IPS-18c (cell line): ENCODE measurements around the gene NME9.

Source experiments
- H3K4me3 ChIP-seq: 2 replicates; pipeline ENCODE4 v1.7.0; 2013; ENCODE audit warnings: low read depth, mild to moderate bottlenecking, low read length, moderate library complexity; ENCODE audit not compliant: insufficient read depth
- H3K9me3 ChIP-seq: one replicate; pipeline ENCODE4 v1.6.1; 2013; ENCODE audit warnings: mild to moderate bottlenecking, low read length, moderate library complexity; ENCODE audit not compliant: control insufficient read depth, insufficient read depth

The NME9 gene

DNA sequence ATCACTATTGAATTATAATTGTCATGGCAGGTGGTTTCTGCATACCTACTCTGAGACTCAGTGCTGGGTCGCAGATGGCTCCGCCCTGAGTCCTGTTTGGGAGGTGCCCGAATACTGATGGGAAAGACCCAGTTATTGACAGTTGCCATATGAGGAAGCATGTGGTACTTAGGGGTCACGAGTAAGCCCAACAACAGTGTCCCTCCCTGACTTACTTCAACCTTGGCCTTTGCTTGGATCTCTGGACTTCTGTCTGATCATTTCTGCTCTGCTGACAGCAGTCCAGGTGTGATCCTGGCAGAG, 35.6 kb upstream of the NME9 start:
- H3K9me3 ChIP-seq: no peaks in the 10 kb centered on the region
- no peak overlapping the region for H3K4me3 ChIP-seq

DNA sequence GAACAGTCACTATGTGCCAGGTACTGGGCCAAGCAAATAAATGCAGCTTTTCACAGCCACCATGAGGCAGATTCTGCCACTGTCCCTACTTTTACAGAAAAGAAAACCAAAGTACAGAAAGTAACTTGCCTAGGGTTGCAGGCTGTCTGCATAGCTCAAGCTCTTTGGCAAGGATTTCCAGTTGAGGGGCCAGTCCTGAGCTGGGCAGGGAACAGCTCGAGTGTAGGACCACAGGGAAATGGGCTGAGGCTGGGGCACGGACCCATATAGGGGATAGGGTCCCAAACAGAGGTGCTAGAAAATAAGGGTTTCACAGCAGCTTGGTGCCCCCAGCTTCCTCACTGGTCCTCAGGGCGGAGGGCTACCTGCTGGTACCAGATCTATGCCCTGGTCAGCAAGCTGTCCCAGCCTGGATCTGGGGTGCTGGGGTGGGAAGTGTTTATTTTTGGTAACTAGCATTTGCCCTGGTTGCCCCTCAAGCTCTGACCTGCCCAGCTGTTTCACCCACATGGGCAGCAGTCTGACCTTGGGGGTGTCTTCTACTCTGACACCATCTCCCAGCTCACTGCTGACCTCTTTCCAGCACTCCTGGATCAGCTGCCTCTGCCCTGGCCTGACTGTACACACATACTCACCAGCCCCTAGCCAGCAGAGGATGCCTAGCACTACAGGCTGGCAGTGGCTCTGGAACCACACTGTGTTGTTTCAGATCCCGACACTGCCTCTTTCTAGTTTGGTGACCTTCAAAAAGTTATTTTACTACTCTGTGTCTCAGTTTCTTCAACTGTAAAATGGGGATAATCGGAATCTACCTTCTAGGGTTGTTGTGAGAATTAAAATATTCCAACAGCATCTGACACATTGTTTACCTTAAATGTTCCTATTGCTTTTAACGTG, 35.0 kb upstream of the NME9 start:
- no peak overlapping the region for H3K4me3 ChIP-seq
- H3K9me3 ChIP-seq: no peaks in the 10 kb centered on the region

DNA sequence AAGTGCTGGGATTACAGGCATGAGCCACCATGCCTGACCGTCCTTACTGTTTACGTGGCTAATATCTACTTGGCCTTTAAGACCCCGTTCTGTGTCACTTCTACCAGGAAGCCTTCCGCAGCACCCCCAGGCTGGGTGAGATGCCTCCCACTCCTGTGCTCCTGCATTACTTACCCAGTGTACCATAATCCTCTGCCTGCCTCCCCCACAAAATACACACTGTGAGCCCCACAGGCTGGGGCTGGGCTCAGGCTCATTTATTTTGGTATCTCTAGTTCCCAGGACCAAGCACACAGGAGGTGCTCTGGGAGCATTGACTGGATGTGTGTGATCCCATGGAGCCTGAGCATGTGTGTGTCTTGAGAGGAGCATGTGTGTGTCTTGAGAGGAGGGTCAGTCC, 33.7 kb upstream of the NME9 start:
- Histone ChIP-seq H3K9me3 (no peaks in the 10 kb centered on the region), H3K4me3 (no peak overlapping the region)

DNA sequence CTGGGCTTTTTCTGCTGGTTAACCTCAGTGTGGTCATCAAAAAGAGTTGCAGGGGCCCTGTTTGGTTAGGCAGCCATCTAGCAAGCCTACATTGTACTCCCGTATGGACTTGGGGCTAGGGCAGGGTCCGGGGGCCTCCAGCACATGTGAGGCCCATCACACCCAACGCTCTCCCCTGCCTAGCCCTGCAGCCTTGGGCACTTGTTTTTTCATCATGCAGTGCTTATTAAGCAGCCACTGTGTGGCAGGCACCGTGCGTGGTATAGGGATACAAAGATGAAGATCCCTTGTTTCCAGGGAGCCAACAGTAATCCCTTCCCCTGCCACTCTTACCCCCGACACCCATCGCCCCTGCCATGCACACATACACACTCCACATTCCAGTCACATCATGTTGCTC, 32.9 kb upstream of the NME9 start:
- Histone ChIP-seq H3K9me3 (no peaks in the 10 kb centered on the region), H3K4me3 (no peak overlapping the region)

DNA sequence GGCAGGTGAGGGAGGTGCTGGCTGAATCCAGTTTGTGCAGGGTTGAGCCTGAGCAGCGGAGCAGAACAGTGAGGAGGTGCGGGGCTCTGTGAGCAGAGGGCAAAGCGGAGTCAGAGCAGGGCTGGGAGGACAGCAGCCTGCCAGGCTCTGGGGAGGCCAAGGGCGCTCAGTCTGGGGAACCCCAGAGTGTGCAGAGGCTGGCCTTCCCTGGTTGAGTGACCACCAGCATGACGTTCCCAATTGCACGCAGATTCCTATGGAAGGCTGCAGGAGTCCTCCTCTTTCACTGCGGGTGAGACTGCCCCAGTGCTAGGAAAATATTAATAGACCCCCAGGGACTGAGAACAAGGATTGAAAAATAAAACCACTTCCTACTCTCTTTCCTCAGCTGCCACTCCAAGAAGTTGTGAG, 31.9 kb upstream of the NME9 start:
- Histone ChIP-seq H3K9me3 (no peaks in the 10 kb centered on the region), H3K4me3 (no peak overlapping the region)

DNA sequence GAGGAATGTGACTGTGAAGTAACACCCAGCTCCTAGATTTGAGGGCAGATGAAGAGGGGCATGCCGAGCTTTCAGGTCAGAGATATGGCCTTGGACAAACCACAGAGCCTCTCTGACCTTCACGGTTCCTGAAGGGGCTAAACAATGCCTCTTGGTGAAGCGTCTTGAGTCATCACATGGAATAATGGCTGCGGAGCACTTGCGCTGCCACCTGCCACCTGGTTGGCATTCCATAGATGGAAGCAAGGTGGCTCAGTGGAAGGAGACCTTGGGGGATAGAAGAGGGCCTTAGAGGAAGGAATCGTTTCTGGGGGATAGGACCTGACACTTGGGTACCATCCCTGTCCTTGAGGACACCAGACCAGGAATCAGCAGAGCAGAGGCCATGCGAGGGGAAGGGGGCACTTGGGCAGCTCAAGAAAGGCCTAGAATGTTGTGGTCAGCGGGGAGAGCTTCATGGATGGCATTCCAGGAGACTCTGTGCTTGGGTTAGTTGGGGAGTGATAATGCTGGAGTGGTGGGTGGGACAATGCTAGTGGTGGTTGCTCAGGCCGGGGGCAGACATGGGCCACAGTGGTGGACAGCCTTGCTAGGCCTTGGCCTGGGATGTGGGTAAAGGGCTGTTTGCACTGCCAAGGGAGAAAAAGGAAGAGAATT, 31.3 kb upstream of the NME9 start:
- H3K9me3 ChIP-seq: no peaks in the 10 kb centered on the region
- H3K4me3 ChIP-seq: no peak overlapping the region

DNA sequence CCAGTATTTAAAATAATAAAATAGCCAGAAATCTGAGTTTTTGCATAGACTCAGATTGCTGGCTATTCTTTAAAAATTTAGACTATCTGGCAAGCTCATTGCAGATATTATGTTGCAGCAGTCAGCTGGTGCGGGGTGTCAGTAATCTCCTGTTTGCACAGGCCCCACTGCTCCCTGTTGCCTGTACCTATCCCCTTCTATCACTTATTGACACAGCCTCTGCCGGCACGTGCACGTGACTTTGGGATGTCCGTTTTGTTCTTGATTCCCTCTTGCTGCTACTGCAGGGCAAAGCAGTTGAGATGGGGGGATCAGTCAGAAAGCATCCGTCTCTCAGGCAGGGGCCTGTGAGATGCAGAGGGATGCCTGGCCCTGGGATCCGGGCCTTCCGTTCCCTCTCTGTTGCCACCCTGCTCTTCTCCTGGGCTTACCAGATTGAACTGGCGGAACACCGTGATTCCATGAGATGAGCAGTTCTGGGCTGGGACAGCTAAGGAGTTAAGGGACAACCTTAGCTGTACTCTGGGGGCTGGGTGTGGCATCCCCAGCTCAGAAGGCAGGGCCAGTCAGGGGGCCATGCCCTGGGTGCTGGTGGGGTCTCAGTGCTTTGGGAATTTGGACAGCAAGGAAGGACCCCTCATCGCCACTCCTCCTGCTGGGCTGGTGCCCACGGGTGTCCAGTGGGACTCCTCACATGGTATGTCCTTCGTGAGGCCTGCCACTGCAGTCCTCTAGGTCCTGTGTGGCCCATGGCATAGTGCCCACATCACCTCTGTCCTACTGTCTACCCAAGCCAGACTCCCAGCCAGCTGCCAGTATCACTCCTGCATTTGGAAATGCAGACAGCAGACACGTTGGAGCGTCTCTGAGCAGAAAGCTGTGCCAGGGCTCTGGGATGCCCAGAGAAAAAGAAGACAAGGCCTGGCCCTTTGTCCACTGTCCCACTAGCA, 30.5 kb upstream of the NME9 start:
- no peaks in the 10 kb centered on the region for H3K9me3 ChIP-seq
- no peak overlapping the region for H3K4me3 ChIP-seq

DNA sequence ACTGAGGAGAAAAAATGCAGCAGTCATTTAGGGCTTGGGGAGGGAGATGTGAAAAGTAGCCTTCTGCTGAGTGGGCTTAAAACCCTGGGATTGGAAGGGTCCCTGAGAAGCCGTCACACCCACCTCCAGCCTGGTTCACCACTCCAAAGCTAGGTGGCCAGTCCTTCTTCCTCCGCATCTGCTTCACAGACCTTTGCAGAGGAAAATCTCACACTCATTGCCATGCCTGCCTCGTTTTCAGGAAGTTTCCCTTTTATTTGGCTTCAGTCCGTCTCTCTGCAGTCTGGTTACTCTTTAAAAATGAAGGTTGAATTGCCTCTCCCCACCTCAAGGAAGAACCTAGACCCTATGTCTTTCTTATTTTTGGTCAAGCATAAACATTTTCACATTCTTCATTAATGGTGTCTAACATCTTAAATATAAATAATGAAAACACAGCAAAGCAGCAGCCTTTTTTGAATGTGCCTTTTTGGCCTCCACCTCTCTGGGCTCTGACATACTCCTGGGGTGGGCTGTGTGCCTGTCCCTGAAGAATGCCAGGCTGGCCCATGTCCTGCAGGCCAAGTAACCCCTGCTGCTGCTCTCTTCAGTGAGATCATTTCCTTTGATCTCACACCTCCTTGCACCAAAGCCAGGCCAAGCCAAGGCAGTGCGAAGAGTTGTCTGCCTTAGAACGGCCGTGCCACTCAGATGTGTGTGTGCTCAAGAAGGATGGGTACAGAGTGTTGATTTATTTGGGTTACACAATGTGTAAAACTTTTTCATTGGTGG, 29.7 kb upstream of the NME9 start:
- H3K4me3 ChIP-seq: no peak overlapping the region

DNA sequence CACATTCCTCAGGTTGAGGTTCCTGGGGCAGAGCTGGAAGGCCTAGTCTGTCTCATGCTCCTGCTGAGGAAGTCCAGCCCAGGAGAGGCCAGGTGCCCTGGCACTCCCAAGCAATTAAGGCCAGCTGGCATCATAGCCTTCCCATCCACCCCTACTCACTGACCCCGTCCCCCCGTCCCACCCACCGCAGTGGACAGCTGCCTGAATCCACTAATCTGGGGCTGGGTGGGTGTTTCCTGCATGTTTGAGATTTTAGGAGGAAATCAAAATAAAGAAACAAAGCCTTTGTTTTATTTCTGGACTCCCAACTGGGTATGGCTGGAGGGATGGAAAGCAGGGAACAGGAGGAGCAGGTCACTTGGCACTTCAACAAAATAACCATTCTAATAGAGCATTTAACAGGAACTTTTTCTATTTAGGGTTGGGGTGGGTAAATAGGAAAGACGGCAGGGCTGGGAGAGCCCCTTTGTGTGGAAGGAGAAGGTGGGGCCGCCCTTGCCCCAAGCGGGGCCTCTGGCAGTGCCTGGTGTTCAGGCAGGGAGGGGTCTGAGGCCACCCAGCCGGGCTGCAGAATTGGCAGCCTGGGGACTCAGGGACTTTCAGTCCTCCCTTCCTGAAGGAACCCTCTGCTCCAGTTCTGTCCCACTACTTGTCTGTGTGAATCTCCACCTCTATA, 27.2 kb upstream of the NME9 start:
- H3K9me3 ChIP-seq: no peaks in the 10 kb centered on the region
- no peak overlapping the region; the same call in 1 of the 2 replicates for H3K4me3 ChIP-seq

More for the DNA sequence above, 29.7 kb upstream of the NME9 start:
- H3K9me3 ChIP-seq: no peaks in the 10 kb centered on the region

DNA sequence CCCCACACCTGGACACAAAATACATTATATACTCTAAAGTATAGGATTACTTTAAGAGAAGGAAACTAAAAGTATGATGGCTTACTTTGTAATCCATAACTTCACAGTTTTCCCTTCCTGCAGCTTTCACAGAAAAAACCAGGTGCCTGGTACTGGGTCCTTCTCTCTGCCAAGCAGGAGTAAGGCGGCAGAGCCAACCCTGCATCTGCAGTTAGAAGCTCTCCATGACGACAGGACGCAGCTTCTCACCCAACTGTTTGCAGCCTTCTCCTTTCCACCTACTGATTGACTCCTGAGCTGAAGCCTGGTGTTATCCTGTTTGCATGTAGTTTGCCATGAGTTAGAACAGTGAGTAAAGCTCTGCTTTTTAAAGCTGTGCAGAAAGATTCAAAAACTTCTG, 25.4 kb upstream of the NME9 start:
- no peak overlapping the region for H3K4me3 ChIP-seq
- H3K9me3 ChIP-seq: no peaks in the 10 kb centered on the region

DNA sequence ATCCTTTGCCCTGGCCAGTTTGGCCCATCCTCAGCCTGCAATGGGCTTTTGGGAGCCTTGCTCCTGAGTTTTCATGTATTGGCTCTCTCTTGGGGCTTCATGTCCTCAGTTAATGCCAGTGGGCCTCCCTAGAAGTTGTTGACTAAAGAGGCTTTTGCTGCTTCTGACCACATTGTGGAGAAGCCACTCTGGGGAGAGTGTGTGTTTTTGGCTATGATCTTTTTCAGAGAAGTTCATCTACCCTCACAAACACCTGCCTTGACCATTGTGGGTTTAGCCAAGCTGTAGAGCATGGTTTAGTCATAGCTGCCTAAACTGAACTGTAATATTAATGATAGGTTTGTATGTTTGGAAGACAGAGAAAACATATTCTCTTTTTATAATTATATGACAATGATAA, 24.7 kb upstream of the NME9 start:
- Histone ChIP-seq H3K9me3 (no peaks in the 10 kb centered on the region), H3K4me3 (no peak overlapping the region)

DNA sequence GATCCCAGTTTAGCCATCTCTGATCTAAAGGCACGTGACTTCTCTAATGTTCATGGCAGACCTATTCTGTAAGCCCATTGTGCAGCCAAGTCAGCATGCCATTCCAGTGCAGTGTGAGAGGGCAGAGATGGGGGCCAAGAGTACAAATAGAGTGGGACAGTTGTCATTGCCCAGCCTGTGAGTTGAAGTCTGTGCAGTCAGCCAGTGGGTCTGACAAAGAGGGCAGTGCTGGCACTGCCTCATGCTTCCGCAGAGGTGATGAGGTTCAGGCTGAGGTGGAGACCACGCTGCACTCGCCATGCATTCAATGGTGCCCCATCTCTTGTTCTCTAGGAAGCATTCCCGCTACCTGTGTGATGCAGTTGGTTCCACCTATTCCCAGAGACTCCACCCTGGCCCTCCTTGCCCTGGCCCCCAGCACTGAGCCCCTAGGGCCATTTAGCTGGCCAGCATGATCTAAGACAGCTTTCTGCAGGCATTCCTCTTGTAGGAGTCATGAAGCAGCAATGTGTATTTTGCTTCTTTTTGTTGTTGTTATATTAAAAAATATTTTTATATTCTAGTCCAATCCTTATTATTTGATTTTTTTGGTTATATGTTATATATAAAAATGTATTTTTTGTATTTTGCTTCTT, 22.4 kb upstream of the NME9 start:
- Histone ChIP-seq H3K4me3 (no peak overlapping the region), H3K9me3 (no peaks in the 10 kb centered on the region)

DNA sequence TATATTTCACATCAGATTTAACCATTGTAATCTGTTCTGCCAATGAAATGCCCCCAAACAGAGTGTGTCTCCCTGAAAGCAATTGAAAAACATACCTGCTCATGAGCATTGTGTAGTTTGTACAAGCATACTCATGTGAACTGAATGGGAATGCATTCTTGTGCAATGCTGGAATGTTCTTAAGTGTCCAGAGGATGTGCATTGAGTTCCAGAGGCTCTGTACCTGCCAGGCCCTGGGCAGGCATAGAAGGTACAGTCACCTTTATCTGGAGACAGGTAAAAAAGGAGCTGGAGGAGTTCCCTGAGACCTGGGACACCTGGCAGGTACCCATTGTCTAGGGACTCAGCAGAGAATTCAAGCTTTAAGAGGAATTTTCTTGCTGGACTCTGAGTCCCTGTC, 21.5 kb upstream of the NME9 start:
- no peak overlapping the region for H3K4me3 ChIP-seq
- H3K9me3 ChIP-seq: no peaks in the 10 kb centered on the region

DNA sequence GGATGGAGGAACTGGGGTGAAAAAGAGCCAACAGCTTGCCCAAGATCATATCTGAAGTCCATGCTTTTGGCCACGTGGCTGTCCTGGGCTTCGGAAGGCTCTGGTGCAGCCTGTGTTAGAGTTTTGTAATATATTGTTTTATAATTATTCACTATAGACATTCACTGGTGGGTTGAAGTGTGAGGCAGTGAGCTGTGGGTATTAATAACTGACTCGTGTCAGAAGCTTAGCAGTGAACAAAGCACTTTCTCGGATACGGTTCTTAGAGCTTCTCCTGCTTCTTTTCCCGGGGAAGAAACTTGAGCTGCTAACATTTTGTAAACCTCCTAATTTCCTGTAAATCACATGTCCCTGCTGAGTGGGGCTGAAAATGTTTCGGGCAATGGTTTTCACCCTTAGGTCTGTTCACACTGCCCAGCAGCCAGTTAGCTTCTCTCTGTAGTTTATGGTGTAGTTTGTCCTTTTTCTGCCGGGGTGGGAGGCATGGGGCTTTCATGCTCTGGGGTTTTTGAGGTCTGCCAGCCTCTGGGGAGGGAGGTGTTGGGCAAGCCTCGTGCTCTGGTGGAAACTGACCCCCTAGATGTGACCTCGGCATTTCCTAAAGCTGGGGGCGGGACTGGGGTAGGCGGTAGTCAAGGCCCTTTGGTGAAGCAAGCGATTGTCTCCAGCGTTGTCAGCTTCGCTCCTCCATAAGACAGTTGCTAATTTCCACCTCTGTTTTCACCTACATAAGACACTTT, 20.4 kb upstream of the NME9 start:
- no peaks in the 10 kb centered on the region for H3K9me3 ChIP-seq
- H3K4me3 ChIP-seq: no peak overlapping the region
